SK-N-SH (cell line): ENCODE data around the gene CREB3L1. TPM values are rescaled to one million over a fixed set of nuclear protein-coding genes. Genes with fewer than 3 reads are reported as not detected.

Experiments used
- CTCF ChIA-PET: fragments of 300-600, 350-600 bp; formaldehyde crosslinking; extraction: SDS; loops from one replicate; lab custom pipeline; 2021; lab: Yijun Ruan, JAX
- POLR2A ChIA-PET: fragments of 350-600 bp; sonication (Branson Sonifier 250); formaldehyde crosslinking; extraction: SDS; loops from one replicate; lab custom pipeline; 2020; ENCODE audit warnings: antibody characterized with exemption, inconsistent platforms; lab: Yijun Ruan, JAX
- DNase-seq: peaks from one replicate; pipeline ENCODE4 v3.0.0; 2012
- H2AFZ ChIP-seq: fragments of 200-600 bp; sonication (generic); 2 replicates; pipeline ENCODE4 v1.8.1; 2016; ENCODE audit warnings: antibody characterized with exemption, mild to moderate bottlenecking, low read depth
- H3F3A ChIP-seq: fragments of 200-600 bp; sonication (generic); replicated peaks from 2 replicates; pipeline ENCODE3; 2016; ENCODE audit warnings: antibody characterized with exemption, mild to moderate bottlenecking; ENCODE audit not compliant: insufficient read depth
- H3K27ac ChIP-seq, 2 experiments: fragments of 200-500 bp in 1 of 2; fragments of 200-600 bp in 1 of 2; sonication (Bioruptor generic) in 1 of 2; sonication (generic), shearing (Covaris generic) in 1 of 2; 2 replicates each; pipeline versions ENCODE4 v1.5.1 to v1.6.1; 2014 to 2016; ENCODE audit warnings: low read depth in 2 of 2, inconsistent platforms in 1 of 2, low read length in 1 of 2, mild to moderate bottlenecking in 1 of 2, mixed read lengths in 1 of 2
- H3K27me3 ChIP-seq: fragments of 200-600 bp; sonication (generic), shearing (Covaris generic); 2 replicates; pipeline ENCODE4 v1.6.1; 2016; ENCODE audit warnings: mixed run types; ENCODE audit not compliant: insufficient read depth
- H3K36me3 ChIP-seq, 2 experiments: fragments of 200-500 bp in 1 of 2; fragments of 200-600 bp in 1 of 2; sonication (Bioruptor generic) in 1 of 2; sonication (generic) in 1 of 2; replicated peaks in 1 of 2; 2 replicates each; pipeline versions ENCODE3 to v1.5.1; 2014 to 2016; ENCODE audit warnings: low read length in 1 of 2, mild to moderate bottlenecking in 1 of 2; ENCODE audit not compliant: insufficient read depth in 2 of 2, control insufficient read depth in 1 of 2
- H3K4me1 ChIP-seq, 2 experiments: fragments of 200-500 bp in 1 of 2; fragments of 200-600 bp in 1 of 2; sonication (Bioruptor generic) in 1 of 2; sonication (generic), shearing (Covaris generic) in 1 of 2; 2 replicates each; pipeline versions ENCODE4 v1.5.1 to v1.6.1; 2014 to 2016; ENCODE audit warnings: low read depth in 1 of 2, low read length in 1 of 2, mixed run types in 1 of 2; ENCODE audit not compliant: insufficient read depth in 2 of 2, control insufficient read depth in 1 of 2
- H3K4me2 ChIP-seq: fragments of 200-600 bp; sonication (generic), shearing (Covaris generic); 2 replicates; pipeline ENCODE4 v1.6.1; 2017; ENCODE audit warnings: mixed run types
- H3K4me3 ChIP-seq, 2 experiments: fragments of 200-500 bp in 1 of 2; fragments of 200-600 bp in 1 of 2; sonication (Bioruptor generic) in 1 of 2; sonication (generic), shearing (Covaris generic) in 1 of 2; 2 replicates each; pipeline versions ENCODE4 v1.5.1 to v1.8.1; 2014 to 2016; ENCODE audit warnings: low read depth in 2 of 2, inconsistent platforms in 1 of 2, low read length in 1 of 2, mild to moderate bottlenecking in 1 of 2, mixed read lengths in 1 of 2, moderate library complexity in 1 of 2
- H3K79me2 ChIP-seq: fragments of 200-600 bp; sonication (generic); 2 replicates; pipeline ENCODE4 v1.8.1; 2017; ENCODE audit warnings: mild to moderate bottlenecking; ENCODE audit not compliant: insufficient read depth
- H3K9ac ChIP-seq: fragments of 200-600 bp; sonication (generic); 2 replicates; pipeline ENCODE4 v1.6.1; 2017; ENCODE audit warnings: mixed run types
- H3K9me2 ChIP-seq: fragments of 200-600 bp; sonication (generic); 2 replicates; pipeline ENCODE4 v1.6.1; 2017; ENCODE audit warnings: mixed run types
- H3K9me3 ChIP-seq: fragments of 200-600 bp; sonication (generic); 2 replicates; pipeline ENCODE4 v1.6.1; 2017; ENCODE audit warnings: mixed run types, mild to moderate bottlenecking, moderate library complexity
- H4K20me1 ChIP-seq: fragments of 200-600 bp; sonication (generic); 2 replicates; pipeline ENCODE4 v1.6.1; 2017; ENCODE audit warnings: mild to moderate bottlenecking, mixed run types; ENCODE audit not compliant: insufficient read depth
- CHD2 ChIP-seq: fragments of 150-350 bp; IDR thresholded peaks from 2 replicates; pipeline ENCODE4 v1.6.1; 2018; ENCODE audit warnings: low read length; ENCODE audit not compliant: partially characterized antibody
- EP300 ChIP-seq, 2 experiments: IDR thresholded peaks; 2 replicates each; pipeline versions ENCODE4 v1.4.0 to v1.6.1; 2012; ENCODE audit warnings: borderline replicate concordance in 1 of 2, low read depth in 1 of 2, low read length in 1 of 2
- FOXJ3 ChIP-seq: sonication (generic); formaldehyde crosslinking; IDR thresholded peaks from 2 replicates; pipeline ENCODE4 v1.5.1; 2020; ENCODE audit warnings: mild to moderate bottlenecking, missing genetic modification reagents
- FOXM1 ChIP-seq: IDR thresholded peaks from 2 replicates; pipeline ENCODE4 v1.4.0; 2012; ENCODE audit warnings: low read depth, mild to moderate bottlenecking
- MEF2A ChIP-seq: IDR thresholded peaks from 2 replicates; pipeline ENCODE4 v1.4.0; 2012; ENCODE audit warnings: low read depth, borderline replicate concordance
- RCOR1 ChIP-seq: fragments of 150-350 bp; IDR thresholded peaks from 2 replicates; pipeline ENCODE4 v1.6.1; 2017; ENCODE audit warnings: antibody characterized with exemption, low read length
- RFX5 ChIP-seq: IDR thresholded peaks from 2 replicates; pipeline ENCODE4 v1.6.1; 2012; ENCODE audit warnings: mild to moderate bottlenecking, improper control_type of control experiment, low read length
- RXRA ChIP-seq: IDR thresholded peaks from 2 replicates; pipeline ENCODE4 v1.4.0; 2012; ENCODE audit warnings: low read depth, mild to moderate bottlenecking, borderline replicate concordance
- SMC3 ChIP-seq: IDR thresholded peaks from 2 replicates; pipeline ENCODE4 v1.6.1; 2012; ENCODE audit warnings: low read depth, low read length, improper control_type of control experiment
- TAF1 ChIP-seq: IDR thresholded peaks from 2 replicates; pipeline ENCODE4 v1.6.1; 2012; ENCODE audit warnings: low read depth, mild to moderate bottlenecking, low read length, moderate library complexity, borderline replicate concordance
- YY1 ChIP-seq: IDR thresholded peaks from 2 replicates; pipeline ENCODE4 v1.4.0; 2012; ENCODE audit warnings: low read depth, mild to moderate bottlenecking
- WGBS: methylation state at CpG from one replicate; pipeline ENCODE4 v1.1.6; 2017; ENCODE audit warnings: low lambda C conversion rate; 5-methylcytosine and 5-hydroxymethylcytosine counted together
- polyA plus RNA-seq, 3 experiments: library from polyadenylated mRNA; depleted of rRNA; stranded (reverse); fragments of >200 nt; gene quantifications; 2 replicates each; pipeline ENCODE4 v1.2.3, GENCODE V29; 2012
- TF ChIP-seq, protein P1 (sequence below): IDR thresholded peaks from 2 replicates; pipeline ENCODE4 v1.4.0; 2012; ENCODE audit warnings: low read depth
- TF ChIP-seq, protein P2 (sequence below): IDR thresholded peaks from 2 replicates; pipeline ENCODE4 v1.4.0; 2012; ENCODE audit warnings: low read depth, borderline replicate concordance
- TF ChIP-seq, protein P3 (sequence below): fragments of 150-350 bp; IDR thresholded peaks from 2 replicates; pipeline ENCODE4 v1.6.1; 2017; ENCODE audit warnings: antibody characterized with exemption, low read length, low read depth, borderline replicate concordance
- TF ChIP-seq, protein P4 (sequence below): IDR thresholded peaks from 2 replicates; pipeline ENCODE4 v1.4.0; 2012; ENCODE audit warnings: low read depth, borderline replicate concordance
- TF ChIP-seq, protein P5 (sequence below): IDR thresholded peaks from 2 replicates; pipeline ENCODE4 v1.6.1; 2012; ENCODE audit warnings: mild to moderate bottlenecking, low read depth, low read length, moderate library complexity

The CREB3L1 gene
- polyA plus RNA-seq, 1 of the 3 experiments (the other 2 are of a cell fraction) = 14.0 TPM

DNA sequence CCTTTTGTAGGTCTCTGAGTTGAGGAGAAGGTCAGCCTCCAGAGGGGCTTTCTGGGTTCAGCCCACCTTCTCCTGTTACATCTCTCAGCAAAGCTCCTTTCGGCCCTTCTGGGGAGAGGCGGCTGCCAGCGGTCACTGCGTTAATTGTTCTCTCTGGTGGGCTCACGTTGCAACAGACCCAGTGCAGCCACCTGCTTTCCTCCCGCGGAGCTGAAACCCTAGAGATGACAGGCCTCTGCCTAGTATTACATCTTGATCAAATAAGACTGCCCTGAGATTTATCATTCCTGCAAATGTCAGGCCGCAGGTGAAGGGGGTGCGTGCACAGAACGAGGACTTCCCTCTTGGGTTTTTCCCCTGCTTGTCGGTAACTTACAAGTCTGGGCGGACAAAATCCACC lies 43.2 kb upstream of the CREB3L1 start:
- H3K9me2 ChIP-seq = no peaks in the 10 kb centered on the region
- H3K4me1 ChIP-seq = peaks cover 11 to 17% of the 10 kb centered on the region in 2 experiments; a peak in 2 of 4 replicates
- H3K27ac ChIP-seq = no peak overlapping the region
- no peaks in the 10 kb centered on the region for H3K9me3 ChIP-seq
- no peaks in the 10 kb centered on the region; the same call in 1 of the 2 replicates for H3K79me2 ChIP-seq
- H3K4me2 ChIP-seq = no peak overlapping the region
- no peak overlapping the region for H2AFZ ChIP-seq
- CTCF ChIA-PET = interaction anchor here (0.7 to 13.2 kb wide), 3 partner anchors 76 to 149 kb away, joined by 3 to 459 read pairs (median 3); no protein-coding TSS in a partner anchor
- POLR2A ChIA-PET = no interaction called here
- TF ChIP-seq, protein P1, sequence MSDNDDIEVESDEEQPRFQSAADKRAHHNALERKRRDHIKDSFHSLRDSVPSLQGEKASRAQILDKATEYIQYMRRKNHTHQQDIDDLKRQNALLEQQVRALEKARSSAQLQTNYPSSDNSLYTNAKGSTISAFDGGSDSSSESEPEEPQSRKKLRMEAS = no peak
- TF ChIP-seq, protein P2, sequence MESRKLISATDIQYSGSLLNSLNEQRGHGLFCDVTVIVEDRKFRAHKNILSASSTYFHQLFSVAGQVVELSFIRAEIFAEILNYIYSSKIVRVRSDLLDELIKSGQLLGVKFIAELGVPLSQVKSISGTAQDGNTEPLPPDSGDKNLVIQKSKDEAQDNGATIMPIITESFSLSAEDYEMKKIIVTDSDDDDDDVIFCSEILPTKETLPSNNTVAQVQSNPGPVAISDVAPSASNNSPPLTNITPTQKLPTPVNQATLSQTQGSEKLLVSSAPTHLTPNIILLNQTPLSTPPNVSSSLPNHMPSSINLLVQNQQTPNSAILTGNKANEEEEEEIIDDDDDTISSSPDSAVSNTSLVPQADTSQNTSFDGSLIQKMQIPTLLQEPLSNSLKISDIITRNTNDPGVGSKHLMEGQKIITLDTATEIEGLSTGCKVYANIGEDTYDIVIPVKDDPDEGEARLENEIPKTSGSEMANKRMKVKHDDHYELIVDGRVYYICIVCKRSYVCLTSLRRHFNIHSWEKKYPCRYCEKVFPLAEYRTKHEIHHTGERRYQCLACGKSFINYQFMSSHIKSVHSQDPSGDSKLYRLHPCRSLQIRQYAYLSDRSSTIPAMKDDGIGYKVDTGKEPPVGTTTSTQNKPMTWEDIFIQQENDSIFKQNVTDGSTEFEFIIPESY = no peak
- TF ChIP-seq YY1 = no peak
- DNase-seq = no peak
- peaks cover 9% of the 10 kb centered on the region for H3F3A ChIP-seq
- no peaks in the 10 kb centered on the region for H4K20me1 ChIP-seq
- no peak overlapping the region for H3K4me3 ChIP-seq
- 87% methylated on average over 11 of the region's 12 CpGs for WGBS
- H3K27me3 ChIP-seq = no peaks in the 10 kb centered on the region
- no peaks in the 10 kb centered on the region for H3K36me3 ChIP-seq
- no peak overlapping the region for H3K9ac ChIP-seq

DNA sequence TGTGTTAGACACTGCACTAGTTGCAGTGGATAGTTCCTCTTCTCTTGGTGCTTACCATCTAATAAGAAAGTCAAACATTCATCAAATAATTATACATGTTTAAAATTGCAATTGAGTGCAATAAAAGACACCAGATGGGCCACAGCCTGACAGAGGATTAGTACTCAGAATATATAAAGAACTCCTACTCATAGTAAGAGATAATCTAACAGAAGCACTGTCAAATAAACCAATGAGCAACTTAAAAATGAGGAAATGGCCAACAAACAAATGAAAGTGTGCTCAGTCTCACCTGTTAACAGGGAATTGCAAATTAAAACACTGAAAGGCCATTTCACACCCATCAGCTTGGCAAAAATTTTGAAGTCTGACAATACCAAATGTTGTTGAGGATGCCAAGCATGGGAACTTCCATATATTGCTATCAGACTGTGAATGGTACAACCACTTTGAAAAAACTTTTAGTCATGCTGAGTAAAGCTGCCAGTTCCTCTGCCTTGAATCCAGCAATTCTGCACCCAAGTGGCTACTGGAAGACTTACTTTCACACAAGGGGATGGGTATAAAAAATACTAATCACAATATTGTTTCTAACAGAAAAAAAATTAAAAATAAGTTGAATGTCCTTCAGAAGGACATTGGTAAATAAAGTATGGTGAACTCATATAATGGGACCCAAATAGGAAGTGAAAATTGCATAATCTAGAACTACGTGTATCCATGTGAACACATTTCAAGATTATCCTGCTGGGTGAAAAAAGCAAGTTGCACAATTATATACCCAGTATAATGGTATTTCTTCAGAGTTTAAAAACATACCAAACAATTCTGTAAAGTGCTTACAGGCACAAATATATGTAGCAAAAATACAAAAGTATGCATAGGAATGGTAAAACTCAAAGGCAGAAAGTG lies 41.4 kb upstream of the CREB3L1 start:
- H3K79me2 ChIP-seq = no peaks in the 10 kb centered on the region; the same call in 1 of the 2 replicates
- H3K9me2 ChIP-seq = no peaks in the 10 kb centered on the region
- H3K4me2 ChIP-seq = no peak overlapping the region
- H3K36me3 ChIP-seq = no peaks in the 10 kb centered on the region
- peaks cover 15% of the 10 kb centered on the region for H3F3A ChIP-seq
- H3K27ac ChIP-seq = peak overlapping the region in 1 of 2 experiments; percentile 81; a peak in 1 of 4 replicates
- H3K4me3 ChIP-seq = no peak overlapping the region
- no peaks in the 10 kb centered on the region for H4K20me1 ChIP-seq
- DNase-seq = no peak
- no peak overlapping the region for H2AFZ ChIP-seq
- peaks cover 13 to 23% of the 10 kb centered on the region in 2 experiments; a peak in 2 of 4 replicates for H3K4me1 ChIP-seq
- H3K9ac ChIP-seq = no peak overlapping the region
- 93% methylated on average over 1 of the region's 1 CpG for WGBS
- no peaks in the 10 kb centered on the region for H3K27me3 ChIP-seq
- no peaks in the 10 kb centered on the region for H3K9me3 ChIP-seq
- ChIA-PET POLR2A (no interaction called here), CTCF (interaction anchor here (0.6 to 13.2 kb wide), 3 partner anchors 12 to 219 kb away, joined by 3 to 459 read pairs (median 3); no protein-coding TSS in a partner anchor)
- TF ChIP-seq FOXM1 (no peak), EP300 (IDR thresholded peaks at IDR 0.05; ENCODE audit: borderline replicate concordance in 1 of 2, low read depth in 1 of 2, low read length in 1 of 2) (no peak), RXRA (no peak), CHD2 (no peak), RCOR1 (no peak), TAF1 (no peak), SMC3 (no peak), FOXJ3 (CRISPR knock-in tag) (no peak), RFX5 (no peak), MEF2A (no peak)
- TF ChIP-seq, protein P3, sequence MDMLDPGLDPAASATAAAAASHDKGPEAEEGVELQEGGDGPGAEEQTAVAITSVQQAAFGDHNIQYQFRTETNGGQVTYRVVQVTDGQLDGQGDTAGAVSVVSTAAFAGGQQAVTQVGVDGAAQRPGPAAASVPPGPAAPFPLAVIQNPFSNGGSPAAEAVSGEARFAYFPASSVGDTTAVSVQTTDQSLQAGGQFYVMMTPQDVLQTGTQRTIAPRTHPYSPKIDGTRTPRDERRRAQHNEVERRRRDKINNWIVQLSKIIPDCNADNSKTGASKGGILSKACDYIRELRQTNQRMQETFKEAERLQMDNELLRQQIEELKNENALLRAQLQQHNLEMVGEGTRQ = no peak
- TF ChIP-seq, protein P4, sequence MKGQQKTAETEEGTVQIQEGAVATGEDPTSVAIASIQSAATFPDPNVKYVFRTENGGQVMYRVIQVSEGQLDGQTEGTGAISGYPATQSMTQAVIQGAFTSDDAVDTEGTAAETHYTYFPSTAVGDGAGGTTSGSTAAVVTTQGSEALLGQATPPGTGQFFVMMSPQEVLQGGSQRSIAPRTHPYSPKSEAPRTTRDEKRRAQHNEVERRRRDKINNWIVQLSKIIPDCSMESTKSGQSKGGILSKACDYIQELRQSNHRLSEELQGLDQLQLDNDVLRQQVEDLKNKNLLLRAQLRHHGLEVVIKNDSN = no peak
- TF ChIP-seq, protein P5, sequence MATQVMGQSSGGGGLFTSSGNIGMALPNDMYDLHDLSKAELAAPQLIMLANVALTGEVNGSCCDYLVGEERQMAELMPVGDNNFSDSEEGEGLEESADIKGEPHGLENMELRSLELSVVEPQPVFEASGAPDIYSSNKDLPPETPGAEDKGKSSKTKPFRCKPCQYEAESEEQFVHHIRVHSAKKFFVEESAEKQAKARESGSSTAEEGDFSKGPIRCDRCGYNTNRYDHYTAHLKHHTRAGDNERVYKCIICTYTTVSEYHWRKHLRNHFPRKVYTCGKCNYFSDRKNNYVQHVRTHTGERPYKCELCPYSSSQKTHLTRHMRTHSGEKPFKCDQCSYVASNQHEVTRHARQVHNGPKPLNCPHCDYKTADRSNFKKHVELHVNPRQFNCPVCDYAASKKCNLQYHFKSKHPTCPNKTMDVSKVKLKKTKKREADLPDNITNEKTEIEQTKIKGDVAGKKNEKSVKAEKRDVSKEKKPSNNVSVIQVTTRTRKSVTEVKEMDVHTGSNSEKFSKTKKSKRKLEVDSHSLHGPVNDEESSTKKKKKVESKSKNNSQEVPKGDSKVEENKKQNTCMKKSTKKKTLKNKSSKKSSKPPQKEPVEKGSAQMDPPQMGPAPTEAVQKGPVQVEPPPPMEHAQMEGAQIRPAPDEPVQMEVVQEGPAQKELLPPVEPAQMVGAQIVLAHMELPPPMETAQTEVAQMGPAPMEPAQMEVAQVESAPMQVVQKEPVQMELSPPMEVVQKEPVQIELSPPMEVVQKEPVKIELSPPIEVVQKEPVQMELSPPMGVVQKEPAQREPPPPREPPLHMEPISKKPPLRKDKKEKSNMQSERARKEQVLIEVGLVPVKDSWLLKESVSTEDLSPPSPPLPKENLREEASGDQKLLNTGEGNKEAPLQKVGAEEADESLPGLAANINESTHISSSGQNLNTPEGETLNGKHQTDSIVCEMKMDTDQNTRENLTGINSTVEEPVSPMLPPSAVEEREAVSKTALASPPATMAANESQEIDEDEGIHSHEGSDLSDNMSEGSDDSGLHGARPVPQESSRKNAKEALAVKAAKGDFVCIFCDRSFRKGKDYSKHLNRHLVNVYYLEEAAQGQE = no peak
